ENCODE data around the gene DNAJA4.

GRCh38 chr15:78327466-78327865 lies 63.1 kb downstream of the DNAJA4 start:
- TF ChIP-seq CTCF (IDR thresholded peaks at IDR 0.05) (no peak), POLR2A (IDR thresholded peaks at IDR 0.05) (no peak), POLR2AphosphoS5 (IDR thresholded peaks at IDR 0.05; ENCODE audit: insufficient read depth in 1 of 2, low read depth in 1 of 2) (no peak)

Measured in vagina (tissue), 2 donors.